ENCODE measurements around the gene NXPH1. TPM values are rescaled to one million over a fixed set of nuclear protein-coding genes. Genes with fewer than 3 reads are reported as not detected.

Gene NXPH1
- total and polyA plus RNA-seq, 9 of the 15 experiments (the other 6 are each of a cell fraction or from before 2014, with no cell fraction given) = 0.16 TPM; not detected in 8

- POLR2A ChIA-PET = interaction anchor here (1.0 to 1.2 kb wide), 3 partner anchors 9 to 18 kb away, joined by 3 to 5 read pairs (median 3); no protein-coding TSS in a partner anchor
- peak; percentile 40 for FAIRE-seq
- TF ChIP-seq ZBTB33 (CRISPR knock-in tag; IDR thresholded peaks at IDR 0.05) (no peak), SNRNP70 (optimal IDR thresholded peaks at IDR 0.05; ENCODE audit: low read depth, low read length) (no peak), NFE2L1 (tag; IDR thresholded peaks at IDR 0.05; ENCODE audit: borderline replicate concordance, low read depth) (no peak), SOX6 (IDR thresholded peaks at IDR 0.05) (no peak), HOMEZ (CRISPR knock-in tag; IDR thresholded peaks at IDR 0.05) (no peak), PHB (CRISPR knock-in tag; IDR thresholded peaks at IDR 0.05) (no peak), CUX1 (CRISPR knock-in tag; IDR thresholded peaks at IDR 0.05) (no peak), BRD4 (IDR thresholded peaks at IDR 0.05) (no peak)
- TF ChIP-seq, protein P1, sequence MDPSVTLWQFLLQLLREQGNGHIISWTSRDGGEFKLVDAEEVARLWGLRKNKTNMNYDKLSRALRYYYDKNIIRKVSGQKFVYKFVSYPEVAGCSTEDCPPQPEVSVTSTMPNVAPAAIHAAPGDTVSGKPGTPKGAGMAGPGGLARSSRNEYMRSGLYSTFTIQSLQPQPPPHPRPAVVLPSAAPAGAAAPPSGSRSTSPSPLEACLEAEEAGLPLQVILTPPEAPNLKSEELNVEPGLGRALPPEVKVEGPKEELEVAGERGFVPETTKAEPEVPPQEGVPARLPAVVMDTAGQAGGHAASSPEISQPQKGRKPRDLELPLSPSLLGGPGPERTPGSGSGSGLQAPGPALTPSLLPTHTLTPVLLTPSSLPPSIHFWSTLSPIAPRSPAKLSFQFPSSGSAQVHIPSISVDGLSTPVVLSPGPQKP (CRISPR knock-in tag; IDR thresholded peaks at IDR 0.05) = no peak
- TF ChIP-seq, protein P2, sequence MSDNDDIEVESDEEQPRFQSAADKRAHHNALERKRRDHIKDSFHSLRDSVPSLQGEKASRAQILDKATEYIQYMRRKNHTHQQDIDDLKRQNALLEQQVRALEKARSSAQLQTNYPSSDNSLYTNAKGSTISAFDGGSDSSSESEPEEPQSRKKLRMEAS (CRISPR knock-in tag; IDR thresholded peaks at IDR 0.05) = no peak
Observed at GRCh38 chr7:8751557-8752231, 318.3 kb downstream of the NXPH1 start.

More at GRCh38 chr7:8751557-8752231, 318.3 kb downstream of the NXPH1 start:
- intact Hi-C loops (cut with micrococcal nuclease) = no loop called here
- BruUV-seq (replicated peaks) = no TSS peak
- no peaks in the 10 kb centered on the region for H3K27me3 ChIP-seq (ENCODE audit: control insufficient read depth in 2 of 2, insufficient read depth in 2 of 2, low read length in 2 of 2)
- peak overlapping the region in 1 of 2 experiments; percentile 23; a peak in 1 of 4 replicates for H3K9ac ChIP-seq (ENCODE audit: insufficient read depth in 1 of 2, low read depth in 2 of 2, low read length in 2 of 2)
- ATAC-seq (peak; percentile 71), DNase-seq (ENCODE audit: extremely low read depth in 1 of 4, low spot score in 3 of 4) (peak in 3 of 4 experiments; percentile 22 to 71 (median 24))
- H3K4me3 ChIP-seq = no peak overlapping the region
- H3K9me1 ChIP-seq (ENCODE audit: control insufficient read depth, insufficient read depth, low read length) = no peaks in the 10 kb centered on the region
- H2AFZ ChIP-seq (ENCODE audit: low read depth, low read length) = peak overlapping the region; percentile 85
- peak overlapping the region; percentile 39; the same call in 1 of the 2 replicates for H3K4me2 ChIP-seq (ENCODE audit: insufficient read depth, low read length)
- no peaks in the 10 kb centered on the region for H4K20me1 ChIP-seq (replicated peaks; ENCODE audit: control insufficient read depth, insufficient read depth, low read length)
- no peaks in the 10 kb centered on the region for H3K9me3 ChIP-seq (replicated peaks; ENCODE audit: control insufficient read depth, insufficient read depth, low read depth, low read length)
- 13% methylated on average over 4 of the region's 4 CpGs for WGBS (ENCODE audit: insufficient coverage, low coverage, missing lambda C conversion rate)
- H3K79me2 ChIP-seq (ENCODE audit: control insufficient read depth, insufficient read depth, low read length) = no peaks in the 10 kb centered on the region
- peaks cover 4 to 23% of the 10 kb centered on the region in 2 experiments for H3K4me1 ChIP-seq (replicated peaks in 1 of 2; ENCODE audit: control insufficient read depth in 2 of 2, insufficient read depth in 2 of 2, low read length in 2 of 2)
- H3K36me3 ChIP-seq (ENCODE audit: control insufficient read depth, insufficient read depth, low read length) = no peaks in the 10 kb centered on the region
- H3K27ac ChIP-seq (ENCODE audit: extremely low read depth, low read depth, low read length) = peak overlapping the region; percentile 57
- CTCF ChIA-PET (ENCODE audit: low intra/inter-chr PET ratio) = no interaction called here
- in situ Hi-C loops (cut with MboI) = no loop called here
